Gastrocnemius medialis (tissue), 4 donors: ENCODE data around the gene CERK. TPM values are rescaled to one million over a fixed set of nuclear protein-coding genes. Genes with fewer than 3 reads are reported as not detected.

Experiments used
- ATAC-seq, 2 donors: fragments of 150-250 bp; one replicate each; pipeline ENCODE4 v1.9.1; 2016
- DNase-seq, 2 donors: peaks; one replicate each; pipeline ENCODE4 v3.0.0-alpha.2; 2019
- H3K27ac ChIP-seq, 4 donors: fragments of 200-600 bp; sonication (generic); 1 replicate in 1 of 4; 2 replicates in 3 of 4; pipeline ENCODE4 v1.5.1; 2016 to 2018; ENCODE audit warnings: mild to moderate bottlenecking in 2 of 4, moderate library complexity in 1 of 4
- H3K27me3 ChIP-seq, 3 donors: fragments of 200-600 bp; sonication (generic) in 2 of 3; 1 replicate in 1 of 3; 2 replicates in 2 of 3; pipeline versions ENCODE4 v1.5.1 to v1.6.0; 2016 to 2019; ENCODE audit warnings: mild to moderate bottlenecking in 1 of 3, moderate library complexity in 1 of 3
- H3K36me3 ChIP-seq, 2 donors: fragments of 200-600 bp; sonication (generic) in 1 of 2; one replicate each; pipeline ENCODE4 v1.5.1; 2017 to 2018
- H3K4me1 ChIP-seq, 2 donors: fragments of 200-600 bp; sonication (generic) in 1 of 2; one replicate each; pipeline ENCODE4 v1.5.1; 2016 to 2017; ENCODE audit warnings: mild to moderate bottlenecking in 2 of 2
- H3K4me3 ChIP-seq, 4 donors: fragments of 200-600 bp; sonication (generic) in 3 of 4; 1 replicate in 1 of 4; 2 replicates in 3 of 4; pipeline ENCODE4 v1.5.1; 2016 to 2019; ENCODE audit warnings: mild to moderate bottlenecking in 2 of 4
- H3K9me3 ChIP-seq, 3 donors: fragments of 200-600 bp; sonication (generic) in 2 of 3; 1 replicate in 1 of 3; 2 replicates in 2 of 3; pipeline ENCODE4 v1.5.1; 2016 to 2019
- CTCF ChIP-seq, 5 experiments: fragments of 450-650 bp in 3 of 5; fragments of 200-600 bp in 2 of 5; sonication (generic) in 2 of 5; IDR thresholded peaks in 4 of 5; conservative IDR thresholded peaks in 1 of 5; 1 replicate in 4 of 5; 2 replicates in 1 of 5; pipeline ENCODE4 v1.5.1; 2016 to 2019; ENCODE audit warnings: antibody characterized with exemption in 5 of 5, mild to moderate bottlenecking in 3 of 5, moderate library complexity in 3 of 5
- POLR2A ChIP-seq, 2 donors: fragments of 450-650 bp; IDR thresholded peaks; one replicate each; pipeline ENCODE4 v1.6.1; 2017; ENCODE audit warnings: antibody characterized with exemption in 2 of 2, mild to moderate bottlenecking in 2 of 2, moderate library complexity in 2 of 2
- in situ Hi-C, 4 donors: fragments of 200-750 bp; cut with MboI; loops; one replicate each; pipeline versions ENCODE4 v1.15.0 to v1.8.0; 2017; ENCODE audit warnings: low sequenced_read_pairs in 4 of 4
- intact Hi-C: fragments of 100-400 bp; cut with DNase I; formaldehyde crosslinking; loops from one replicate; pipeline ENCODE4 v1.15.1; 2023; ENCODE audit warnings: low total_unique reads
- total RNA-seq, 4 donors: library from RNA; depleted of rRNA; stranded (reverse); fragments of >200 nt; gene quantifications; one replicate each; pipeline versions ENCODE4 v1.1.0 to v1.2.3, GENCODE V29; 2016

CERK gene
- total RNA-seq, 4 donors from 2014 or later: 32.7 to 38.7 (median 34.8) TPM

GRCh38 chr22:46775850-46776826, 38.1 kb upstream of the CERK start:
- TF ChIP-seq POLR2A (IDR thresholded peaks at IDR 0.05): no peak
- no peak for TF ChIP-seq CTCF (IDR thresholded peaks at IDR 0.05 in 4 of 5, conservative IDR thresholded peaks at IDR 0.05 in 1 of 5)
- in situ Hi-C loops: loop anchor here in 1 of 4 donors (25.0 kb wide), 1 partner anchor 214 kb away; no protein-coding TSS in a partner anchor
- DNase-seq (no peak), ATAC-seq (no peak)
- Histone ChIP-seq H3K36me3 (no peaks in the 10 kb centered on the region), H3K27ac (no peak overlapping the region), H3K4me1 (peaks cover 23 to 37% of the 10 kb centered on the region in 2 donors), H3K4me3 (no peak overlapping the region), H3K27me3 (no peaks in the 10 kb centered on the region), H3K9me3 (no peaks in the 10 kb centered on the region)
- intact Hi-C loops: no loop called here

- Histone ChIP-seq H3K4me3 (no peak overlapping the region), H3K36me3 (no peaks in the 10 kb centered on the region), H3K4me1 (peaks cover 30 to 41% of the 10 kb centered on the region in 2 donors), H3K9me3 (no peaks in the 10 kb centered on the region), H3K27ac (peak overlapping the region in 2 of 4 donors; percentile 54 to 71), H3K27me3 (no peaks in the 10 kb centered on the region)
- TF ChIP-seq CTCF (IDR thresholded peaks at IDR 0.05 in 4 of 5, conservative IDR thresholded peaks at IDR 0.05 in 1 of 5) (no peak), POLR2A (IDR thresholded peaks at IDR 0.05) (no peak)
- ATAC-seq: no peak
- in situ Hi-C loops (loop anchor here in 1 of 4 donors (25.0 kb wide), 1 partner anchor 213 kb away; no protein-coding TSS in a partner anchor), intact Hi-C loops (no loop called here)
- DNase-seq: no peak
Measured at GRCh38 chr22:46774980-46775849, 37.2 kb upstream of the CERK start.

- TF ChIP-seq POLR2A (IDR thresholded peaks at IDR 0.05) (no peak), CTCF (IDR thresholded peaks at IDR 0.05 in 4 of 5, conservative IDR thresholded peaks at IDR 0.05 in 1 of 5) (no peak)
- H3K9me3 ChIP-seq: no peaks in the 10 kb centered on the region
- in situ Hi-C loops: no loop called here
- ATAC-seq (no peak), DNase-seq (no peak)
- intact Hi-C loops: no loop called here
- H3K36me3 ChIP-seq: no peaks in the 10 kb centered on the region
- H3K27me3 ChIP-seq: no peaks in the 10 kb centered on the region
- H3K27ac ChIP-seq: peak overlapping the region; percentile 37 to 71 (median 52)
- H3K4me3 ChIP-seq: no peak overlapping the region
- H3K4me1 ChIP-seq: peaks cover 38 to 49% of the 10 kb centered on the region in 2 donors
Measured at GRCh38 chr22:46774253-46774979, 36.4 kb upstream of the CERK start.

- peak overlapping the region in 2 of 4 donors; percentile 37 to 71 for H3K27ac ChIP-seq
- no peaks in the 10 kb centered on the region for H3K36me3 ChIP-seq
- TF ChIP-seq POLR2A (IDR thresholded peaks at IDR 0.05): no peak
- TF ChIP-seq CTCF (IDR thresholded peaks at IDR 0.05 in 4 of 5, conservative IDR thresholded peaks at IDR 0.05 in 1 of 5): no peak
- H3K9me3 ChIP-seq: no peaks in the 10 kb centered on the region
- H3K4me1 ChIP-seq: peaks cover 49 to 61% of the 10 kb centered on the region in 2 donors
- no peak overlapping the region for H3K4me3 ChIP-seq
- ATAC-seq: no peak
- intact Hi-C loops: no loop called here
- DNase-seq: no peak
- H3K27me3 ChIP-seq: no peaks in the 10 kb centered on the region
- in situ Hi-C loops: no loop called here
Measured at GRCh38 chr22:46773076-46773475, 35.0 kb upstream of the CERK start.
